SK-N-SH (cell line): ENCODE results near the gene NKAP. TPM values are rescaled to one million over a fixed set of nuclear protein-coding genes. Genes with fewer than 3 reads are reported as not detected.

Source experiments
- CTCF ChIA-PET: fragments of 300-600, 350-600 bp; formaldehyde crosslinking; extraction: SDS; loops from one replicate; lab custom pipeline; 2021; lab: Yijun Ruan, JAX
- POLR2A ChIA-PET: fragments of 350-600 bp; sonication (Branson Sonifier 250); formaldehyde crosslinking; extraction: SDS; loops from one replicate; lab custom pipeline; 2020; ENCODE audit warnings: antibody characterized with exemption, inconsistent platforms; lab: Yijun Ruan, JAX
- DNase-seq: peaks from one replicate; pipeline ENCODE4 v3.0.0; 2012
- H2AFZ ChIP-seq: fragments of 200-600 bp; sonication (generic); 2 replicates; pipeline ENCODE4 v1.8.1; 2016; ENCODE audit warnings: antibody characterized with exemption, mild to moderate bottlenecking, low read depth
- H3F3A ChIP-seq: fragments of 200-600 bp; sonication (generic); replicated peaks from 2 replicates; pipeline ENCODE3; 2016; ENCODE audit warnings: antibody characterized with exemption, mild to moderate bottlenecking; ENCODE audit not compliant: insufficient read depth
- H3K27ac ChIP-seq, 2 experiments: fragments of 200-500 bp in 1 of 2; fragments of 200-600 bp in 1 of 2; sonication (Bioruptor generic) in 1 of 2; sonication (generic), shearing (Covaris generic) in 1 of 2; 2 replicates each; pipeline versions ENCODE4 v1.5.1 to v1.6.1; 2014 to 2016; ENCODE audit warnings: low read depth in 2 of 2, inconsistent platforms in 1 of 2, low read length in 1 of 2, mild to moderate bottlenecking in 1 of 2, mixed read lengths in 1 of 2
- H3K27me3 ChIP-seq: fragments of 200-600 bp; sonication (generic), shearing (Covaris generic); 2 replicates; pipeline ENCODE4 v1.6.1; 2016; ENCODE audit warnings: mixed run types; ENCODE audit not compliant: insufficient read depth
- H3K36me3 ChIP-seq, 2 experiments: fragments of 200-500 bp in 1 of 2; fragments of 200-600 bp in 1 of 2; sonication (Bioruptor generic) in 1 of 2; sonication (generic) in 1 of 2; replicated peaks in 1 of 2; 2 replicates each; pipeline versions ENCODE3 to v1.5.1; 2014 to 2016; ENCODE audit warnings: low read length in 1 of 2, mild to moderate bottlenecking in 1 of 2; ENCODE audit not compliant: insufficient read depth in 2 of 2, control insufficient read depth in 1 of 2
- H3K4me1 ChIP-seq, 2 experiments: fragments of 200-500 bp in 1 of 2; fragments of 200-600 bp in 1 of 2; sonication (Bioruptor generic) in 1 of 2; sonication (generic), shearing (Covaris generic) in 1 of 2; 2 replicates each; pipeline versions ENCODE4 v1.5.1 to v1.6.1; 2014 to 2016; ENCODE audit warnings: low read depth in 1 of 2, low read length in 1 of 2, mixed run types in 1 of 2; ENCODE audit not compliant: insufficient read depth in 2 of 2, control insufficient read depth in 1 of 2
- H3K4me2 ChIP-seq: fragments of 200-600 bp; sonication (generic), shearing (Covaris generic); 2 replicates; pipeline ENCODE4 v1.6.1; 2017; ENCODE audit warnings: mixed run types
- H3K4me3 ChIP-seq, 2 experiments: fragments of 200-500 bp in 1 of 2; fragments of 200-600 bp in 1 of 2; sonication (Bioruptor generic) in 1 of 2; sonication (generic), shearing (Covaris generic) in 1 of 2; 2 replicates each; pipeline versions ENCODE4 v1.5.1 to v1.8.1; 2014 to 2016; ENCODE audit warnings: low read depth in 2 of 2, inconsistent platforms in 1 of 2, low read length in 1 of 2, mild to moderate bottlenecking in 1 of 2, mixed read lengths in 1 of 2, moderate library complexity in 1 of 2
- H3K79me2 ChIP-seq: fragments of 200-600 bp; sonication (generic); 2 replicates; pipeline ENCODE4 v1.8.1; 2017; ENCODE audit warnings: mild to moderate bottlenecking; ENCODE audit not compliant: insufficient read depth
- H3K9ac ChIP-seq: fragments of 200-600 bp; sonication (generic); 2 replicates; pipeline ENCODE4 v1.6.1; 2017; ENCODE audit warnings: mixed run types
- H3K9me2 ChIP-seq: fragments of 200-600 bp; sonication (generic); 2 replicates; pipeline ENCODE4 v1.6.1; 2017; ENCODE audit warnings: mixed run types
- H3K9me3 ChIP-seq: fragments of 200-600 bp; sonication (generic); 2 replicates; pipeline ENCODE4 v1.6.1; 2017; ENCODE audit warnings: mixed run types, mild to moderate bottlenecking, moderate library complexity
- H4K20me1 ChIP-seq: fragments of 200-600 bp; sonication (generic); 2 replicates; pipeline ENCODE4 v1.6.1; 2017; ENCODE audit warnings: mild to moderate bottlenecking, mixed run types; ENCODE audit not compliant: insufficient read depth
- CTCF ChIP-seq: fragments of 200-600 bp; sonication (generic); IDR thresholded peaks from 2 replicates; pipeline ENCODE4 v1.6.1; 2017; ENCODE audit warnings: antibody characterized with exemption, mild to moderate bottlenecking, moderate library complexity
- EP300 ChIP-seq, 2 experiments: IDR thresholded peaks; 2 replicates each; pipeline versions ENCODE4 v1.4.0 to v1.6.1; 2012; ENCODE audit warnings: borderline replicate concordance in 1 of 2, low read depth in 1 of 2, low read length in 1 of 2
- EZH2phosphoT487 ChIP-seq: fragments of 200-600 bp; sonication (generic); IDR thresholded peaks from 2 replicates; pipeline ENCODE4 v1.6.1; 2017; ENCODE audit warnings: low read depth, mixed run types, mild to moderate bottlenecking, antibody characterized with exemption, moderate library complexity, borderline replicate concordance
- FOXJ3 ChIP-seq: sonication (generic); formaldehyde crosslinking; IDR thresholded peaks from 2 replicates; pipeline ENCODE4 v1.5.1; 2020; ENCODE audit warnings: mild to moderate bottlenecking, missing genetic modification reagents
- NFIC ChIP-seq: IDR thresholded peaks from 2 replicates; pipeline ENCODE4 v1.4.0; 2012; ENCODE audit warnings: borderline replicate concordance
- NRF1 ChIP-seq: IDR thresholded peaks from 2 replicates; pipeline ENCODE4 v1.6.1; 2012; ENCODE audit warnings: low read depth, mild to moderate bottlenecking, low read length
- POLR2AphosphoS5 ChIP-seq: IDR thresholded peaks from 2 replicates; pipeline ENCODE4 v1.6.1; 2012; ENCODE audit warnings: low read depth, low read length
- RAD21 ChIP-seq: IDR thresholded peaks from 2 replicates; pipeline ENCODE4 v1.6.1; 2012; ENCODE audit warnings: mild to moderate bottlenecking, low read length
- RCOR1 ChIP-seq: fragments of 150-350 bp; IDR thresholded peaks from 2 replicates; pipeline ENCODE4 v1.6.1; 2017; ENCODE audit warnings: antibody characterized with exemption, low read length
- TAF1 ChIP-seq: IDR thresholded peaks from 2 replicates; pipeline ENCODE4 v1.6.1; 2012; ENCODE audit warnings: low read depth, mild to moderate bottlenecking, low read length, moderate library complexity, borderline replicate concordance
- TEAD4 ChIP-seq: IDR thresholded peaks from 2 replicates; pipeline ENCODE4 v1.4.0; 2012; ENCODE audit warnings: mild to moderate bottlenecking, borderline replicate concordance; ENCODE audit not compliant: insufficient read depth
- WGBS: methylation state at CpG from one replicate; pipeline ENCODE4 v1.1.6; 2017; ENCODE audit warnings: low lambda C conversion rate; 5-methylcytosine and 5-hydroxymethylcytosine counted together
- polyA plus RNA-seq, 3 experiments: library from polyadenylated mRNA; depleted of rRNA; stranded (reverse); fragments of >200 nt; gene quantifications; 2 replicates each; pipeline ENCODE4 v1.2.3, GENCODE V29; 2012
- TF ChIP-seq, protein P1 (sequence below): fragments of 150-350 bp; IDR thresholded peaks from 2 replicates; pipeline ENCODE4 v1.6.1; 2016; ENCODE audit warnings: mild to moderate bottlenecking, low read depth, low read length
- TF ChIP-seq, protein P2 (sequence below): IDR thresholded peaks from 2 replicates; pipeline ENCODE4; 2012
- TF ChIP-seq, protein P3 (sequence below): IDR thresholded peaks from 2 replicates; pipeline ENCODE4 v1.4.0; 2012; ENCODE audit warnings: low read depth, borderline replicate concordance

Gene NKAP
- polyA plus RNA-seq, 1 of the 3 experiments (the other 2 are of a cell fraction), result 4.2 TPM

DNA sequence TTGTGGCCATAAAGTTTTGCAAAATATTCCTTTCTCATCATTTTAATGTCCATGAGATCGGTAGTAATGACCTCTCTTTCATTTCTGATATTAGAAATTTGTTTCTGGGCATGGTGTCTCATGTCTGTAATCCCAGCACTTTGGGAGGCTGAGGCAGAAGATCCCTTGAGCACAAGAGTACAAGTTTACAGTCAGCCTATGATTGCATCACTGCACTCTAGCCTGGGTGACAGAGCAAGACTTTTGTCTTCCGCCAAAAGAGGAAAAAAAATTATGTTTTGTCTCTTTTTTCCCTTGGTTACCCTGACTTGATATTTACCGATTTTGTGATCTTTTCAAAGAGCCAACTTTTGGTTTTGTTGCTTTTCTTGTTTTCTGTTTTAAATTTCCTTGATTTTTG is 10.8 kb upstream of the NKAP start:
- peaks cover 35% of the 10 kb centered on the region; the same call in 1 of the 2 replicates for H3K27me3 ChIP-seq
- 21% methylated on average over 3 of the region's 3 CpGs for WGBS

DNA sequence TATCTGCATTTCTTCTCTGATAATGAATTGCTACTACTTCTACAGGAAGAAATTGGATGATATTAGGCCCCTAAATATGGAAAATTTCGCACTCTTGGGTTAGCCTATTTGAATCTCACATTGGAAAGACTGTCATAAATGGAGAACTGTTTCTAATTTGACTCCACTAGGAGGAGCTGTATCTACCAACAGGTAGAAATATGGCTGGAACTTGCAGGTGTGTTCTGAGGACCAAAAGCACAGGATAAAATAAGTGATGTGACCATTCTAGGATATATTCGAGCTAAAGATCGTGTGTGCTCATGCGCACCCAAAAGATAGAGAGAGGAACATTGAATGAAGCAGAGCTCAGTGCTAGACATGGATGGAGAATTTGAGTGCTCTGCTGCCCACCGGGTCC is 4.8 kb upstream of the NKAP start:
- no peaks in the 10 kb centered on the region for H3K9me2 ChIP-seq
- H3K9me3 ChIP-seq, result no peaks in the 10 kb centered on the region
- peaks cover under 1% of the 10 kb centered on the region for H3F3A ChIP-seq
- ChIA-PET CTCF (interaction anchor here (1.0 kb wide), 1 partner anchor 43 kb away, joined by 3 read pairs; no protein-coding TSS in a partner anchor), POLR2A (no interaction called here)
- H3K79me2 ChIP-seq, result no peaks in the 10 kb centered on the region
- no peak overlapping the region for H3K4me3 ChIP-seq
- no peak for DNase-seq
- H3K4me1 ChIP-seq, result peaks cover 0 to 2% of the 10 kb centered on the region in 2 experiments; a peak in 1 of 4 replicates
- H3K9ac ChIP-seq, result no peak overlapping the region
- H3K36me3 ChIP-seq, result no peaks in the 10 kb centered on the region
- TF ChIP-seq, protein P1, sequence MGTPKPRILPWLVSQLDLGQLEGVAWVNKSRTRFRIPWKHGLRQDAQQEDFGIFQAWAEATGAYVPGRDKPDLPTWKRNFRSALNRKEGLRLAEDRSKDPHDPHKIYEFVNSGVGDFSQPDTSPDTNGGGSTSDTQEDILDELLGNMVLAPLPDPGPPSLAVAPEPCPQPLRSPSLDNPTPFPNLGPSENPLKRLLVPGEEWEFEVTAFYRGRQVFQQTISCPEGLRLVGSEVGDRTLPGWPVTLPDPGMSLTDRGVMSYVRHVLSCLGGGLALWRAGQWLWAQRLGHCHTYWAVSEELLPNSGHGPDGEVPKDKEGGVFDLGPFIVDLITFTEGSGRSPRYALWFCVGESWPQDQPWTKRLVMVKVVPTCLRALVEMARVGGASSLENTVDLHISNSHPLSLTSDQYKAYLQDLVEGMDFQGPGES, result no peak
- TF ChIP-seq, protein P2, sequence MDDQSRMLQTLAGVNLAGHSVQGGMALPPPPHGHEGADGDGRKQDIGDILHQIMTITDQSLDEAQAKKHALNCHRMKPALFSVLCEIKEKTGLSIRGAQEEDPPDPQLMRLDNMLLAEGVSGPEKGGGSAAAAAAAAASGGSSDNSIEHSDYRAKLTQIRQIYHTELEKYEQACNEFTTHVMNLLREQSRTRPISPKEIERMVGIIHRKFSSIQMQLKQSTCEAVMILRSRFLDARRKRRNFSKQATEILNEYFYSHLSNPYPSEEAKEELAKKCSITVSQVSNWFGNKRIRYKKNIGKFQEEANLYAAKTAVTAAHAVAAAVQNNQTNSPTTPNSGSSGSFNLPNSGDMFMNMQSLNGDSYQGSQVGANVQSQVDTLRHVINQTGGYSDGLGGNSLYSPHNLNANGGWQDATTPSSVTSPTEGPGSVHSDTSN, result no peak
- TF ChIP-seq EP300 (IDR thresholded peaks at IDR 0.05; ENCODE audit: borderline replicate concordance in 1 of 2, low read depth in 1 of 2, low read length in 1 of 2), result no peak
- TF ChIP-seq CTCF, result peak; percentile 42
- no peak for TF ChIP-seq NFIC
- no peak for TF ChIP-seq POLR2AphosphoS5
- TF ChIP-seq, protein P3, sequence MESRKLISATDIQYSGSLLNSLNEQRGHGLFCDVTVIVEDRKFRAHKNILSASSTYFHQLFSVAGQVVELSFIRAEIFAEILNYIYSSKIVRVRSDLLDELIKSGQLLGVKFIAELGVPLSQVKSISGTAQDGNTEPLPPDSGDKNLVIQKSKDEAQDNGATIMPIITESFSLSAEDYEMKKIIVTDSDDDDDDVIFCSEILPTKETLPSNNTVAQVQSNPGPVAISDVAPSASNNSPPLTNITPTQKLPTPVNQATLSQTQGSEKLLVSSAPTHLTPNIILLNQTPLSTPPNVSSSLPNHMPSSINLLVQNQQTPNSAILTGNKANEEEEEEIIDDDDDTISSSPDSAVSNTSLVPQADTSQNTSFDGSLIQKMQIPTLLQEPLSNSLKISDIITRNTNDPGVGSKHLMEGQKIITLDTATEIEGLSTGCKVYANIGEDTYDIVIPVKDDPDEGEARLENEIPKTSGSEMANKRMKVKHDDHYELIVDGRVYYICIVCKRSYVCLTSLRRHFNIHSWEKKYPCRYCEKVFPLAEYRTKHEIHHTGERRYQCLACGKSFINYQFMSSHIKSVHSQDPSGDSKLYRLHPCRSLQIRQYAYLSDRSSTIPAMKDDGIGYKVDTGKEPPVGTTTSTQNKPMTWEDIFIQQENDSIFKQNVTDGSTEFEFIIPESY, result no peak
- no peak overlapping the region for H2AFZ ChIP-seq
- H3K27ac ChIP-seq, result no peak overlapping the region
- no peaks in the 10 kb centered on the region for H4K20me1 ChIP-seq
- WGBS, result 34% methylated on average over 5 of the region's 5 CpGs
- no peak overlapping the region for H3K4me2 ChIP-seq
- H3K27me3 ChIP-seq, result peaks cover 18% of the 10 kb centered on the region; the same call in 1 of the 2 replicates

More for the DNA sequence above, 10.8 kb upstream of the NKAP start:
- Histone ChIP-seq H3K36me3 (no peaks in the 10 kb centered on the region), H3K79me2 (no peaks in the 10 kb centered on the region), H4K20me1 (no peaks in the 10 kb centered on the region), H3K27ac (no peak overlapping the region), H3K9me2 (no peaks in the 10 kb centered on the region), H3K4me2 (no peak overlapping the region), H3K4me3 (no peak overlapping the region), H3F3A (no peaks in the 10 kb centered on the region), H3K9me3 (no peaks in the 10 kb centered on the region), H2AFZ (no peak overlapping the region), H3K4me1 (no peaks in the 10 kb centered on the region), H3K9ac (no peak overlapping the region)
- POLR2A ChIA-PET, result no interaction called here
- DNase-seq, result no peak
- TF ChIP-seq EZH2phosphoT487 (no peak), RAD21 (no peak), TAF1 (no peak), RCOR1 (no peak), FOXJ3 (CRISPR knock-in tag) (no peak), TEAD4 (no peak), NRF1 (no peak)
- TF ChIP-seq, protein P1, result no peak
- CTCF ChIA-PET, result no interaction called here
